OCI-LY7 (cell line): ENCODE results near the gene LRPPRC. TPM values are rescaled to one million over a fixed set of nuclear protein-coding genes. Genes with fewer than 3 reads are reported as not detected.

Experiments used
- BruUV-seq: library from RNA; stranded (reverse); fragments of 400-500 nt; replicated peaks from 2 replicates; lab custom pipeline; 2021; lab: Mats Ljungman, UMichigan
- CTCF ChIA-PET: fragments of 300-600 bp; sonication (Branson Sonifier 250); formaldehyde crosslinking; loops from one replicate; lab custom pipeline; 2022; ENCODE audit warnings: antibody characterized with exemption; ENCODE audit not compliant: unreplicated experiment; lab: Charles Lee
- POLR2A ChIA-PET: fragments of 300-600 bp; sonication (Branson Sonifier 250); formaldehyde crosslinking; loops from one replicate; lab custom pipeline; 2022; ENCODE audit warnings: antibody characterized with exemption; lab: Charles Lee
- DNase-seq: peaks from one replicate; pipeline ENCODE4 v3.0.0-alpha.2; 2015; ENCODE audit warnings: low spot score
- H2AFZ ChIP-seq: fragments of 200-600 bp; sonication (generic), shearing (Covaris generic); 2 replicates; pipeline ENCODE4 v1.6.1; 2014; ENCODE audit warnings: mild to moderate bottlenecking, antibody characterized with exemption, low read length, moderate library complexity
- H3K27ac ChIP-seq: fragments of 200-600 bp; sonication (generic); 2 replicates; pipeline ENCODE4 v1.5.1; 2014; ENCODE audit warnings: mixed run types, low read depth, mild to moderate bottlenecking, moderate library complexity, low read length, inconsistent platforms; ENCODE audit not compliant: poor library complexity, severe bottlenecking
- H3K36me3 ChIP-seq: fragments of 200-600 bp; sonication (generic); 2 replicates; pipeline ENCODE4 v1.6.1; 2014; ENCODE audit warnings: mild to moderate bottlenecking, antibody characterized with exemption, low read length, moderate library complexity, mixed read lengths; ENCODE audit not compliant: insufficient read depth
- H3K4me1 ChIP-seq: fragments of 200-600 bp; sonication (generic); 2 replicates; pipeline ENCODE4 v1.5.1; 2014; ENCODE audit warnings: mild to moderate bottlenecking, low read length; ENCODE audit not compliant: insufficient read depth, poor library complexity, severe bottlenecking
- H3K4me2 ChIP-seq: fragments of 200-600 bp; sonication (generic); 2 replicates; pipeline ENCODE4 v1.6.1; 2014; ENCODE audit warnings: mild to moderate bottlenecking, low read length
- H3K4me3 ChIP-seq: fragments of 200-600 bp; sonication (generic); 2 replicates; pipeline ENCODE4 v1.5.1; 2014; ENCODE audit warnings: mild to moderate bottlenecking, low read depth, low read length; ENCODE audit not compliant: poor library complexity, severe bottlenecking
- H3K79me2 ChIP-seq: fragments of 200-600 bp; sonication (generic); 2 replicates; pipeline ENCODE4 v1.6.1; 2016; ENCODE audit warnings: low read depth, mild to moderate bottlenecking, low read length, moderate library complexity, mixed read lengths; ENCODE audit not compliant: insufficient read depth
- H3K9me2 ChIP-seq: fragments of 200-600 bp; sonication (generic); 2 replicates; pipeline ENCODE4 v1.6.1; 2016; ENCODE audit warnings: mild to moderate bottlenecking, low read length, mixed read lengths; ENCODE audit not compliant: insufficient read depth
- H3K9me3 ChIP-seq: fragments of 200-600 bp; sonication (generic); 2 replicates; pipeline ENCODE4 v1.6.1; 2014; ENCODE audit warnings: mild to moderate bottlenecking, mixed run types, low read length, mixed read lengths
- H4K20me1 ChIP-seq: fragments of 200-600 bp; sonication (generic); 2 replicates; pipeline ENCODE4 v1.6.1; 2014; ENCODE audit warnings: mild to moderate bottlenecking, antibody characterized with exemption, low read length, moderate library complexity, mixed read lengths; ENCODE audit not compliant: insufficient read depth
- CTCF ChIP-seq: fragments of 200-600 bp; sonication (generic); conservative IDR thresholded peaks from 2 replicates; pipeline ENCODE4 v1.5.1; 2014; ENCODE audit warnings: mild to moderate bottlenecking, antibody characterized with exemption, low read length, moderate library complexity, mixed read lengths
- EZH2phosphoT487 ChIP-seq: fragments of 200-600 bp; sonication (generic); IDR thresholded peaks from 2 replicates; pipeline ENCODE4 v1.6.1; 2018; ENCODE audit warnings: low read depth, borderline replicate concordance, mild to moderate bottlenecking, mixed run types, antibody characterized with exemption, low read length, moderate library complexity, mixed read lengths
- intact Hi-C: fragments of 100-400 bp; cut with micrococcal nuclease; formaldehyde crosslinking; loops from one replicate; pipeline ENCODE4 v1.10.0; 2022; ENCODE audit not compliant: unreplicated experiment
- total RNA-seq, 2 experiments: library from RNA; depleted of rRNA in 1 of 2; stranded (reverse); fragments of >200 nt in 1 of 2; shearing (Covaris generic) in 1 of 2; gene quantifications; 2 replicates each; pipeline ENCODE4 v1.2.3, GENCODE V29; 2014 to 2022

Gene LRPPRC
- total RNA-seq, 2 experiments from 2014 or later, result 64.4 to 136 TPM

DNA sequence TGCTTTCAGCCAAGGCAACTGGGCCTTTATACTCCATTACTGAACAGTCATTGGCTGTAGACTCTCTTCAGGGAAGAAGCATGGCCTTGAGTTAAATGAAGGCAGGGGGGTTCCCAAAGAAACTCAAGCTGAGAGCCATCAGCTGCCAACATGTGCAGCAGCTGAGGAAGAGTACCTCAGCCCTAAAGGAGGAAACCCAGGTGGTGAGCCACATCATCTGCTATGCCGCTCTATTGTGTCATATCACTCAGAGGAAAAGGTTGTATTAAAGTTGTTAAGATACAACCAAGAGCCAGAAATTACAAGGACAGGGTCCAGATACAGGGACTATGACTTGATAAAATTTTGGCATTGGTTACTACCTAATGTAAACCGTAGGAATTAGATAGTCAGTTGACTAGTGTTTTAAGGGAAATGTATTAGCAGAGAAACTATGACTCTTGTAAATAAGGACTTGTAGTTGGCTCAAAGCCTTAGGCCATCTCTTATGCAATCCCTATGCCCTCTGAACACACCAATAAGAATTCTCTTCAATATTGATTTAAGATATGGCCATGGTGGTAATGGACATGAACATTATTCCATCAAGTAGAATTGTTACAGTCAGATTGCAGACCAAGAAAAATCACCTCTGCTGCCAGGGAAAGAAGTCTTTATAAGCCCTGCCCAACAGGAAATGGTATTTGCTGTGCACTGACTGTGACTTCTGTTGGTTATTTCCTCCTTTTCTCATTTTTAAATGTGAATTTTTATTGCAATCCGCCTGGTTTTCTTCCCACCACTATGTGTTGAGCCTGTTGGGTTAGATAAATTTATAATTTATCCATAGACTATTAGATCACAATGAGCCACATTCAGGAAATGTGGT, 9.2 kb upstream of the LRPPRC start:
- Histone ChIP-seq H3K4me1 (peaks cover 12% of the 10 kb centered on the region), H3K9me2 (no peaks in the 10 kb centered on the region), H2AFZ (peak overlapping the region; percentile 90), H3K36me3 (no peaks in the 10 kb centered on the region), H4K20me1 (no peaks in the 10 kb centered on the region), H3K4me3 (no peak overlapping the region), H3K79me2 (no peaks in the 10 kb centered on the region), H3K27ac (no peak overlapping the region), H3K9me3 (no peaks in the 10 kb centered on the region), H3K4me2 (peak overlapping the region; percentile 45)
- TF ChIP-seq CTCF (no peak), EZH2phosphoT487 (no peak)
- intact Hi-C loops, result no loop called here
- no TSS peak for BruUV-seq
- CTCF ChIA-PET, result no interaction called here
- POLR2A ChIA-PET, result no interaction called here
- peak; percentile 28 for DNase-seq

DNA sequence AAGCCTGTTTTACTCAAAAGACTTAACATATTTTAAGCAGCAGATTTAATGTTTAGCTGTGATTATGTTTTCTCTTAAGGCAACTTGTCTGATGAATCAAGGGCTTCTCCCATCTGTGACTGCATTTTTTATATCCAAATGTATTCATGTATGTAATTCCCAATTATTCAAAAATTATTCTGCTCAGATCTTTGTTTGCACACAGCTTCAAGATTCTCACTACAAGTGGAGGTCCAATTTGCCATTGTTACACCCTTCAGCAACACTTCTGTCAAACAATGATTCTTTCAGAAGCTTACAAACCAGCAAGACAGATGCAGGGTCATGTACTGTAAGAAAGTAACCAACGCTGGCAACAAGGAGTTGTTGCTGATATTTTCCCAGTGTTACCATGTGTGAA, 5.9 kb upstream of the LRPPRC start:
- CTCF ChIA-PET, result no interaction called here
- DNase-seq, result no peak
- BruUV-seq, result no TSS peak
- H3K36me3 ChIP-seq, result no peaks in the 10 kb centered on the region
- H3K9me3 ChIP-seq, result no peaks in the 10 kb centered on the region
- no peak overlapping the region for H3K4me2 ChIP-seq
- TF ChIP-seq EZH2phosphoT487, result no peak
- no peak for TF ChIP-seq CTCF
- H3K27ac ChIP-seq, result no peak overlapping the region
- POLR2A ChIA-PET, result interaction anchor here (0.9 kb wide), 1 partner anchor 24 kb away, joined by 3 read pairs; no protein-coding TSS in a partner anchor
- peaks cover 16% of the 10 kb centered on the region for H3K4me1 ChIP-seq
- H4K20me1 ChIP-seq, result no peaks in the 10 kb centered on the region
- H3K4me3 ChIP-seq, result no peak overlapping the region
- no peaks in the 10 kb centered on the region for H3K9me2 ChIP-seq
- no peaks in the 10 kb centered on the region for H3K79me2 ChIP-seq
- no peak overlapping the region for H2AFZ ChIP-seq
- intact Hi-C loops, result no loop called here

GRCh38 chr2:43998263-43998662, 2.5 kb upstream of the LRPPRC start:
- no peak overlapping the region for H3K27ac ChIP-seq
- CTCF ChIA-PET, result no interaction called here
- peaks cover 26% of the 10 kb centered on the region for H3K79me2 ChIP-seq
- BruUV-seq, result no TSS peak
- TF ChIP-seq CTCF (no peak), EZH2phosphoT487 (no peak)
- H3K4me3 ChIP-seq, result no peak overlapping the region
- DNase-seq, result no peak
- H2AFZ ChIP-seq, result no peak overlapping the region
- H3K9me3 ChIP-seq, result no peaks in the 10 kb centered on the region
- no peak overlapping the region for H3K4me2 ChIP-seq
- POLR2A ChIA-PET, result no interaction called here
- intact Hi-C loops, result no loop called here
- H4K20me1 ChIP-seq, result peaks cover 19% of the 10 kb centered on the region
- H3K4me1 ChIP-seq, result peaks cover 22% of the 10 kb centered on the region
- peaks cover 23% of the 10 kb centered on the region for H3K36me3 ChIP-seq
- H3K9me2 ChIP-seq, result no peaks in the 10 kb centered on the region
